Endothelial cell (in vitro differentiated cells): ENCODE measurements around the gene PALM2AKAP2. TPM values are rescaled to one million over a fixed set of nuclear protein-coding genes. Genes with fewer than 3 reads are reported as not detected.
"Not testable (repeated sequence)": the region's sequence is repeated elsewhere in the genome, so short reads cannot be mapped to it uniquely, and the experiment has no call there.

Experiments used
- DNase-seq: peaks from one replicate; pipeline ENCODE4 v3.0.0; 2021; ENCODE audit warnings: low spot score
- H3K27ac Mint-ChIP-seq: one replicate; pipeline ENCODE4 v1.8.0; 2021; ENCODE audit warnings: mixed read lengths, inconsistent platforms; ENCODE audit not compliant: unreplicated experiment
- H3K27me3 Mint-ChIP-seq: one replicate; pipeline ENCODE4 v1.8.0; 2021; ENCODE audit warnings: mild to moderate bottlenecking, moderate library complexity, mixed read lengths, inconsistent platforms; ENCODE audit not compliant: unreplicated experiment
- H3K36me3 Mint-ChIP-seq: one replicate; pipeline ENCODE4 v1.8.0; 2021; ENCODE audit warnings: mild to moderate bottlenecking, low read depth, mixed read lengths, inconsistent platforms; ENCODE audit not compliant: unreplicated experiment
- H3K4me1 Mint-ChIP-seq: one replicate; pipeline ENCODE4 v1.8.0; 2021; ENCODE audit warnings: mild to moderate bottlenecking, mixed read lengths, inconsistent platforms; ENCODE audit not compliant: unreplicated experiment
- H3K4me3 Mint-ChIP-seq: one replicate; pipeline ENCODE4 v1.8.0; 2021; ENCODE audit warnings: mild to moderate bottlenecking, mixed read lengths, inconsistent platforms; ENCODE audit not compliant: unreplicated experiment
- H3K9me3 Mint-ChIP-seq: one replicate; pipeline ENCODE4 v1.8.0; 2021; ENCODE audit warnings: mixed read lengths, inconsistent platforms; ENCODE audit not compliant: unreplicated experiment
- CTCF ChIP-seq: fragments of 200-600 bp; sonication (generic); IDR thresholded peaks from one replicate; pipeline ENCODE4 v1.5.0; 2021; ENCODE audit warnings: antibody characterized with exemption; ENCODE audit not compliant: unreplicated experiment
- total RNA-seq: library from RNA; stranded (reverse); fragmentation: NEBNext Ultra II Directional; extraction: Animal tissue kit (Norgen Biotek cat#: 25700); gene quantifications from one replicate; pipeline ENCODE4 v1.2.1, GENCODE V29; 2021; ENCODE audit not compliant: unreplicated experiment

Gene PALM2AKAP2
- total RNA-seq, 1 donor from 2014 or later = 1.2 TPM

- no peak overlapping the region for H3K27ac Mint-ChIP-seq
- no peaks in the 10 kb centered on the region for H3K27me3 Mint-ChIP-seq
- no peaks in the 10 kb centered on the region for H3K4me1 Mint-ChIP-seq
- H3K4me3 Mint-ChIP-seq = no peak overlapping the region
- TF ChIP-seq CTCF = no peak
- H3K9me3 Mint-ChIP-seq = no peaks in the 10 kb centered on the region
- H3K36me3 Mint-ChIP-seq = no peaks in the 10 kb centered on the region
- DNase-seq = no peak
Measured at GRCh38 chr9:109821711-109822110, 41.7 kb downstream of the PALM2AKAP2 start.

- not testable (repeated sequence) for DNase-seq, H3K36me3 Mint-ChIP-seq, H3K27ac Mint-ChIP-seq, H3K9me3 Mint-ChIP-seq, H3K27me3 Mint-ChIP-seq, H3K4me3 Mint-ChIP-seq, H3K4me1 Mint-ChIP-seq
Measured at GRCh38 chr9:109825383-109825782, 45.4 kb downstream of the PALM2AKAP2 start.

- Mint-ChIP-seq H3K4me1 (no peaks in the 10 kb centered on the region), H3K36me3 (no peaks in the 10 kb centered on the region), H3K4me3 (no peak overlapping the region), H3K27ac (no peak overlapping the region), H3K27me3 (no peaks in the 10 kb centered on the region), H3K9me3 (no peaks in the 10 kb centered on the region)
- no peak for DNase-seq
- TF ChIP-seq CTCF = no peak
Measured at GRCh38 chr9:109826559-109826958, 46.6 kb downstream of the PALM2AKAP2 start.

DNA sequence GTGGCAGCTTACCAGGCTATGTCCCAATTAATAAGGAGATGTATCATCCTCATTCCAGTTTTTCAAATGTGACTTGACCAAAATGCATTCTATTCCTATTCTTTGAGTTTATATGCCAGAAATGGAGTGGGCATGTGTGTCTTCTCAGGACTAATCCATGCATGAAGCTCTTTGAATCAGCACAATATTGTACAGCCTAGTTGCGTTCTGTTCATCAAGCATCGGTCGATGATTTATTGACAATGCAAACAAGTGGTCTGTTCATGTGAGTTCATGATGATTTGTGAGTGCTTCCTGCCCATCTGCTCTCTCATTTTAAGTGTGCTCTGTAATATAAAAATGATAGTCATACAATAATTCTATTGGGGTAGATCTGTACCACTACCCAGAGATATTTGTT is 48.3 kb downstream of the PALM2AKAP2 start:
- no peak for TF ChIP-seq CTCF
- no peak overlapping the region for H3K4me3 Mint-ChIP-seq
- no peaks in the 10 kb centered on the region for H3K36me3 Mint-ChIP-seq
- no peaks in the 10 kb centered on the region for H3K27me3 Mint-ChIP-seq
- DNase-seq = no peak
- no peaks in the 10 kb centered on the region for H3K4me1 Mint-ChIP-seq
- no peak overlapping the region for H3K27ac Mint-ChIP-seq
- no peaks in the 10 kb centered on the region for H3K9me3 Mint-ChIP-seq
